H1 (cell line): ENCODE data around the gene FAM24B. TPM values are rescaled to one million over a fixed set of nuclear protein-coding genes. Genes with fewer than 3 reads are reported as not detected.

Source experiments
- CTCF ChIA-PET: fragments of 300-600 bp; sonication (Branson Sonifier 250); formaldehyde crosslinking; loops from one replicate; lab custom pipeline; 2021; ENCODE audit not compliant: partially characterized antibody; lab: Charles Lee
- POLR2A ChIA-PET: fragments of 300-600 bp; sonication (Branson Sonifier 250); formaldehyde crosslinking; loops from one replicate; lab custom pipeline; 2021; ENCODE audit warnings: inconsistent platforms; ENCODE audit not compliant: partially characterized antibody; lab: Charles Lee
- DNase-seq, 2 experiments: peaks; one replicate each; pipeline versions ENCODE4 v3.0.0 to v3.0.0-alpha.2; 2010 to 2022; ENCODE audit warnings: low spot score in 2 of 2, low read depth in 1 of 2, mixed read lengths in 1 of 2
- FAIRE-seq: peaks from 2 replicates; lab custom pipeline; 2011; peaks lifted over from hg19 to GRCh38; lab: Jason Lieb, UNC
- H2AFZ ChIP-seq: 2 replicates; pipeline ENCODE4 v1.8.1; 2012; ENCODE audit warnings: low read length, inconsistent platforms
- H2AK5ac ChIP-seq: 2 replicates; pipeline ENCODE4 v1.6.1; 2013; ENCODE audit warnings: low read depth, low read length
- H2BK120ac ChIP-seq: replicated peaks from 2 replicates; pipeline ENCODE3; 2013; ENCODE audit warnings: low read depth, low read length, inconsistent platforms
- H2BK12ac ChIP-seq: 2 replicates; pipeline ENCODE4 v1.6.1; 2013; ENCODE audit warnings: low read depth, low read length
- H2BK15ac ChIP-seq: 2 replicates; pipeline ENCODE4 v1.6.1; 2013; ENCODE audit warnings: low read length
- H2BK20ac ChIP-seq: 2 replicates; pipeline ENCODE4 v1.6.1; 2013; ENCODE audit warnings: low read length
- H2BK5ac ChIP-seq: 2 replicates; pipeline ENCODE4 v1.6.1; 2013; ENCODE audit warnings: low read depth, low read length
- H3K14ac ChIP-seq: 2 replicates; pipeline ENCODE4 v1.6.1; 2013; ENCODE audit warnings: inconsistent platforms; ENCODE audit not compliant: insufficient read length
- H3K18ac ChIP-seq: 2 replicates; pipeline ENCODE4 v1.6.1; 2013; ENCODE audit warnings: low read length; ENCODE audit errors: extremely low read depth
- H3K23ac ChIP-seq: 2 replicates; pipeline ENCODE4 v1.6.1; 2013; ENCODE audit warnings: inconsistent platforms; ENCODE audit not compliant: insufficient read length
- H3K23me2 ChIP-seq: 2 replicates; pipeline ENCODE4 v1.6.1; 2013; ENCODE audit warnings: low read depth, low read length
- H3K27ac ChIP-seq: 2 replicates; pipeline ENCODE4 v1.6.1; 2011; ENCODE audit warnings: low read depth, low read length, inconsistent platforms
- H3K27me3 ChIP-seq, 4 experiments: replicated peaks in 1 of 4; 1 replicate in 1 of 4; 2 replicates in 3 of 4; pipeline versions ENCODE4 v1.6.1 to v1.8.1; 2011 to 2013; ENCODE audit warnings: low read length in 3 of 4, mild to moderate bottlenecking in 3 of 4, inconsistent platforms in 2 of 4, mixed read lengths in 2 of 4, moderate library complexity in 1 of 4; ENCODE audit not compliant: control insufficient read depth in 3 of 4, insufficient read depth in 3 of 4; ENCODE audit errors: extremely low read depth in 1 of 4
- H3K36me3 ChIP-seq, 4 experiments: 2 replicates each; pipeline versions ENCODE4 v1.6.1 to v1.8.1; 2011 to 2013; ENCODE audit warnings: mild to moderate bottlenecking in 4 of 4, low read length in 3 of 4, moderate library complexity in 2 of 4, control low read depth in 1 of 4, inconsistent platforms in 1 of 4; ENCODE audit not compliant: insufficient read depth in 4 of 4, control insufficient read depth in 2 of 4
- H3K4ac ChIP-seq: replicated peaks from 2 replicates; pipeline ENCODE3; 2013; ENCODE audit warnings: low read length, low read depth, mixed read lengths, inconsistent platforms; ENCODE audit not compliant: insufficient read length
- H3K4me1 ChIP-seq, 4 experiments: replicated peaks in 1 of 4; 1 replicate in 1 of 4; 2 replicates in 3 of 4; pipeline versions ENCODE4 v1.6.1 to v1.8.1; 2011 to 2013; ENCODE audit warnings: low read length in 3 of 4, inconsistent platforms in 2 of 4, mixed read lengths in 1 of 4; ENCODE audit not compliant: insufficient read depth in 4 of 4, control insufficient read depth in 3 of 4
- H3K4me2 ChIP-seq, 2 experiments: 2 replicates each; pipeline versions ENCODE4 v1.6.1 to v1.8.1; 2011 to 2013; ENCODE audit warnings: low read depth in 2 of 2, low read length in 2 of 2, control low read depth in 1 of 2, inconsistent platforms in 1 of 2, mild to moderate bottlenecking in 1 of 2; ENCODE audit not compliant: insufficient read depth in 1 of 2
- H3K4me3 ChIP-seq, 4 experiments: fragments of 200-600, 300-600 bp in 1 of 4; sonication (generic), shearing (Covaris generic), sonication (Bioruptor Twin) in 1 of 4; 2 replicates each; pipeline versions ENCODE4 v1.5.1 to v1.8.1; 2011 to 2016; ENCODE audit warnings: low read length in 4 of 4, low read depth in 3 of 4, control low read depth in 2 of 4, inconsistent platforms in 2 of 4, mild to moderate bottlenecking in 2 of 4, mixed read lengths in 1 of 4, moderate library complexity in 1 of 4; ENCODE audit not compliant: insufficient read depth in 2 of 4; ENCODE audit errors: extremely low read depth in 1 of 4
- H3K56ac ChIP-seq: replicated peaks from 2 replicates; pipeline ENCODE3; 2013; ENCODE audit warnings: low read depth, mild to moderate bottlenecking, mixed read lengths, low read length, inconsistent platforms; ENCODE audit not compliant: insufficient read length
- H3K79me1 ChIP-seq: 2 replicates; pipeline ENCODE4 v1.6.1; 2013; ENCODE audit warnings: low read depth, low read length, control low read depth
- H3K79me2 ChIP-seq, 2 experiments: 2 replicates each; pipeline versions ENCODE4 v1.6.1 to v1.8.1; 2012 to 2013; ENCODE audit warnings: low read length in 2 of 2, mild to moderate bottlenecking in 2 of 2, inconsistent platforms in 1 of 2; ENCODE audit not compliant: insufficient read depth in 2 of 2, control insufficient read depth in 1 of 2
- H3K9ac ChIP-seq, 4 experiments: replicated peaks in 1 of 4; 1 replicate in 1 of 4; 2 replicates in 3 of 4; pipeline versions ENCODE4 v1.6.1 to v1.8.1; 2011 to 2013; ENCODE audit warnings: low read depth in 3 of 4, low read length in 3 of 4, control low read depth in 2 of 4, mild to moderate bottlenecking in 2 of 4, moderate library complexity in 2 of 4, inconsistent platforms in 1 of 4; ENCODE audit errors: extremely low read depth in 1 of 4
- H3K9me3 ChIP-seq, 2 experiments: 2 replicates each; pipeline versions ENCODE4 v1.6.1 to v1.8.1; 2012 to 2013; ENCODE audit warnings: mild to moderate bottlenecking in 2 of 2, moderate library complexity in 2 of 2, control low read depth in 1 of 2, inconsistent platforms in 1 of 2, low read depth in 1 of 2, low read length in 1 of 2, mixed read lengths in 1 of 2; ENCODE audit not compliant: insufficient read depth in 2 of 2
- H4K20me1 ChIP-seq, 2 experiments: replicated peaks in 1 of 2; 2 replicates each; pipeline versions ENCODE3 to v1.8.1; 2011 to 2013; ENCODE audit warnings: inconsistent platforms in 2 of 2, low read length in 2 of 2, mild to moderate bottlenecking in 1 of 2; ENCODE audit not compliant: insufficient read depth in 2 of 2, control insufficient read depth in 1 of 2
- H4K5ac ChIP-seq: 2 replicates; pipeline ENCODE4 v1.6.1; 2013; ENCODE audit warnings: low read length, low read depth, mixed read lengths, inconsistent platforms; ENCODE audit not compliant: insufficient read length
- H4K8ac ChIP-seq: 2 replicates; pipeline ENCODE4 v1.8.0; 2013; ENCODE audit warnings: mild to moderate bottlenecking, moderate library complexity, low read length, inconsistent platforms; ENCODE audit not compliant: insufficient read depth; ENCODE audit errors: extremely low read depth
- H4K91ac ChIP-seq: replicated peaks from 2 replicates; pipeline ENCODE3; 2013; ENCODE audit warnings: low read length, mixed read lengths, inconsistent platforms; ENCODE audit not compliant: insufficient read length
- CHD1 ChIP-seq: IDR thresholded peaks from 2 replicates; pipeline ENCODE4 v1.6.1; 2012; ENCODE audit warnings: low read depth, low read length, improper control_type of control experiment
- GABPA ChIP-seq: IDR thresholded peaks from 2 replicates; pipeline ENCODE4 v1.6.1; 2011; ENCODE audit warnings: mild to moderate bottlenecking, low read length, moderate library complexity, borderline replicate concordance; ENCODE audit not compliant: insufficient read depth
- JUN ChIP-seq: IDR thresholded peaks from 2 replicates; pipeline ENCODE4 v1.6.1; 2011; ENCODE audit warnings: low read depth, mild to moderate bottlenecking, improper control_type of control experiment, low read length
- PHF8 ChIP-seq: fragments of 200-600 bp; sonication (generic); conservative IDR thresholded peaks from 2 replicates; pipeline ENCODE4 v1.7.1; 2012; ENCODE audit warnings: low read depth, mild to moderate bottlenecking, inconsistent platforms, low read length, moderate library complexity
- RFX5 ChIP-seq: IDR thresholded peaks from 2 replicates; pipeline ENCODE4 v1.6.1; 2011; ENCODE audit warnings: low read depth, low read length, improper control_type of control experiment, borderline replicate concordance
- RXRA ChIP-seq: IDR thresholded peaks from 2 replicates; pipeline ENCODE4 v1.6.1; 2011; ENCODE audit warnings: low read depth, mild to moderate bottlenecking, low read length, moderate library complexity; ENCODE audit not compliant: insufficient read depth
- SIX5 ChIP-seq: IDR thresholded peaks from 2 replicates; pipeline ENCODE4 v1.6.1; 2011; ENCODE audit warnings: mild to moderate bottlenecking, low read depth, low read length
- SP2 ChIP-seq: IDR thresholded peaks from 2 replicates; pipeline ENCODE4 v1.6.1; 2012; ENCODE audit warnings: mild to moderate bottlenecking, low read length, inconsistent platforms
- SRF ChIP-seq: IDR thresholded peaks from 2 replicates; pipeline ENCODE4 v1.6.1; 2011; ENCODE audit warnings: mild to moderate bottlenecking, low read depth, low read length, moderate library complexity
- TAF1 ChIP-seq: IDR thresholded peaks from 2 replicates; pipeline ENCODE4 v1.6.1; 2011; ENCODE audit warnings: mild to moderate bottlenecking, low read depth, low read length
- TCF12 ChIP-seq: IDR thresholded peaks from 2 replicates; pipeline ENCODE4 v1.6.1; 2011; ENCODE audit warnings: low read depth, mild to moderate bottlenecking, low read length
- YY1 ChIP-seq: IDR thresholded peaks from 2 replicates; pipeline ENCODE4 v1.6.1; 2011; ENCODE audit warnings: low read depth, mild to moderate bottlenecking, low read length
- WGBS, 2 experiments: shearing (Covaris generic) in 1 of 2; methylation state at CpG; one replicate each; pipeline versions ENCODE4 v1.1.6 to v1.1.7; 2013 to 2015; ENCODE audit warnings: low lambda C conversion rate in 2 of 2, mixed read lengths in 2 of 2, inconsistent platforms in 1 of 2, low coverage in 1 of 2, missing lambda C conversion rate in 1 of 2; ENCODE audit not compliant: insufficient replicate concordance in 2 of 2, insufficient coverage in 1 of 2, insufficient read length in 1 of 2; ENCODE audit errors: extremely low coverage in 1 of 2, missing lambda C conversion rate in 1 of 2; 5-methylcytosine and 5-hydroxymethylcytosine counted together
- polyA plus RNA-seq, 7 experiments: library from polyadenylated mRNA; depleted of rRNA in 3 of 7; stranded (reverse) in 5 of 7; unstranded in 2 of 7; fragments of >200 nt in 5 of 7; fragments of 200-250 nt in 2 of 7; gene quantifications; 1 replicate in 5 of 7; 2 replicates in 1 of 7; 4 replicates in 1 of 7; pipeline versions ENCODE4 v1.2.1 to v1.2.3, GENCODE V29; 2011 to 2013; ENCODE audit warnings: missing spikeins in 2 of 7, mixed read lengths in 2 of 7
- total RNA-seq: library from RNA; stranded (reverse); fragmentation: NEBNext Ultra II Directional; extraction: Animal tissue kit (Norgen Biotek cat#: 25700); gene quantifications from 2 replicates; pipeline ENCODE4 v1.2.1, GENCODE V29; 2021
- TF ChIP-seq, protein P1 (sequence below): IDR thresholded peaks from 2 replicates; pipeline ENCODE4 v1.6.1; 2012; ENCODE audit warnings: low read length, inconsistent platforms
- TF ChIP-seq, protein P2 (sequence below): IDR thresholded peaks from 2 replicates; pipeline ENCODE4 v1.6.1; 2012; ENCODE audit warnings: inconsistent platforms

FAM24B gene
- total and polyA plus RNA-seq, 2 of the 8 experiments (the other 6 are each of a cell fraction or from before 2014, with no cell fraction given) = 0.50 to 0.56 TPM

DNA sequence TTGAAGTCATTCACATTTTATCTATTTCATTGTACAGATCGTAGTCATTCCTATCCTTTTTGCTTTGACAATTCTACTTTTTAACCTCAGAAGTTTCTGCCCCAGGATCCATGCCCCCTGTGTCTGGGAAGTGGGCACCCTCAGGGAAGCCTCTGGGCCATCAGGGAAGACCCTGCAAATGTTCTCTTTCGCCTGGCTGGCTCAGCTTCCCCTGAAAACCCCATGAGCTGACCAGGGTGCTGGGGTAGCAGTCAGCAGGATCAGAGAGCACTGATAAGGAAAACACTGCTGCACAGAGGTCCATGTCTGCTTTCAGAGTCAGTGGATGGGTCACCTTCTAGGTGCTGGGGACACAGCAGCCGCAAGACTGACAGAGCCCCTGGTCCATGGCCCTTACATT, 57.6 kb downstream of the FAM24B start:
- no peak overlapping the region for H2BK120ac ChIP-seq
- CTCF ChIA-PET = no interaction called here
- 78% methylated on average over 2 of the region's 3 CpGs; no CpG with 5 or more reads in 1 of the 2 experiments for WGBS, 2 experiments
- TF ChIP-seq RXRA = no peak
- no peak for TF ChIP-seq TCF12
- no peak for TF ChIP-seq TAF1
- TF ChIP-seq, protein P1, sequence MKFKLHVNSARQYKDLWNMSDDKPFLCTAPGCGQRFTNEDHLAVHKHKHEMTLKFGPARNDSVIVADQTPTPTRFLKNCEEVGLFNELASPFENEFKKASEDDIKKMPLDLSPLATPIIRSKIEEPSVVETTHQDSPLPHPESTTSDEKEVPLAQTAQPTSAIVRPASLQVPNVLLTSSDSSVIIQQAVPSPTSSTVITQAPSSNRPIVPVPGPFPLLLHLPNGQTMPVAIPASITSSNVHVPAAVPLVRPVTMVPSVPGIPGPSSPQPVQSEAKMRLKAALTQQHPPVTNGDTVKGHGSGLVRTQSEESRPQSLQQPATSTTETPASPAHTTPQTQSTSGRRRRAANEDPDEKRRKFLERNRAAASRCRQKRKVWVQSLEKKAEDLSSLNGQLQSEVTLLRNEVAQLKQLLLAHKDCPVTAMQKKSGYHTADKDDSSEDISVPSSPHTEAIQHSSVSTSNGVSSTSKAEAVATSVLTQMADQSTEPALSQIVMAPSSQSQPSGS = no peak
- TF ChIP-seq, protein P2, sequence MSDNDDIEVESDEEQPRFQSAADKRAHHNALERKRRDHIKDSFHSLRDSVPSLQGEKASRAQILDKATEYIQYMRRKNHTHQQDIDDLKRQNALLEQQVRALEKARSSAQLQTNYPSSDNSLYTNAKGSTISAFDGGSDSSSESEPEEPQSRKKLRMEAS = no peak
- no peak for TF ChIP-seq PHF8
- TF ChIP-seq CHD1 = no peak
- TF ChIP-seq YY1 = no peak
- TF ChIP-seq SIX5 = no peak
- TF ChIP-seq RFX5 = no peak
- TF ChIP-seq SRF = no peak
- TF ChIP-seq JUN = no peak
- TF ChIP-seq SP2 = no peak
- no peak for TF ChIP-seq GABPA

More for the DNA sequence above, 57.6 kb downstream of the FAM24B start:
- H3K79me2 ChIP-seq = no peaks in the 10 kb centered on the region
- no peaks in the 10 kb centered on the region; the same call in 1 of the 2 replicates for H3K23me2 ChIP-seq
- H3K79me1 ChIP-seq = no peaks in the 10 kb centered on the region
- no peak overlapping the region for H2AFZ ChIP-seq
- POLR2A ChIA-PET = no interaction called here
- no peak overlapping the region for H3K4me2 ChIP-seq
- H3K14ac ChIP-seq = no peak overlapping the region
- no peak overlapping the region for H3K56ac ChIP-seq
- no peaks in the 10 kb centered on the region for H3K36me3 ChIP-seq
- H4K8ac ChIP-seq = no peak overlapping the region
- H4K91ac ChIP-seq = no peak overlapping the region
- FAIRE-seq (no peak), DNase-seq (no peak)
- H4K20me1 ChIP-seq = no peaks in the 10 kb centered on the region
- H3K4me3 ChIP-seq = no peak overlapping the region
- no peak overlapping the region for H3K4ac ChIP-seq
- no peak overlapping the region for H3K18ac ChIP-seq
- H2AK5ac ChIP-seq = no peak overlapping the region
- H3K27me3 ChIP-seq = no peaks in the 10 kb centered on the region
- no peak overlapping the region for H2BK20ac ChIP-seq
- H2BK15ac ChIP-seq = no peak overlapping the region
- no peak overlapping the region for H4K5ac ChIP-seq
- no peak overlapping the region for H3K9ac ChIP-seq
- H2BK12ac ChIP-seq = no peak overlapping the region
- no peak overlapping the region for H3K23ac ChIP-seq
- H3K27ac ChIP-seq = no peak overlapping the region
- no peaks in the 10 kb centered on the region for H3K4me1 ChIP-seq
- no peak overlapping the region for H2BK5ac ChIP-seq
- H3K9me3 ChIP-seq = no peaks in the 10 kb centered on the region
